GM19025 (cell line): ENCODE data around the gene CRLF1.
"Not testable (repeated sequence)": the region's sequence is repeated elsewhere in the genome, so short reads cannot be mapped to it uniquely, and the experiment has no call there.

ENCODE experiments used
- ATAC-seq: cut with Tn5 transposase; IDR thresholded peaks from one replicate; pipeline ENCODE4 v1.9.1; 2021; ENCODE audit warnings: mild to moderate bottlenecking, low read depth, moderate library complexity; ENCODE audit not compliant: unreplicated experiment

Gene CRLF1

DNA sequence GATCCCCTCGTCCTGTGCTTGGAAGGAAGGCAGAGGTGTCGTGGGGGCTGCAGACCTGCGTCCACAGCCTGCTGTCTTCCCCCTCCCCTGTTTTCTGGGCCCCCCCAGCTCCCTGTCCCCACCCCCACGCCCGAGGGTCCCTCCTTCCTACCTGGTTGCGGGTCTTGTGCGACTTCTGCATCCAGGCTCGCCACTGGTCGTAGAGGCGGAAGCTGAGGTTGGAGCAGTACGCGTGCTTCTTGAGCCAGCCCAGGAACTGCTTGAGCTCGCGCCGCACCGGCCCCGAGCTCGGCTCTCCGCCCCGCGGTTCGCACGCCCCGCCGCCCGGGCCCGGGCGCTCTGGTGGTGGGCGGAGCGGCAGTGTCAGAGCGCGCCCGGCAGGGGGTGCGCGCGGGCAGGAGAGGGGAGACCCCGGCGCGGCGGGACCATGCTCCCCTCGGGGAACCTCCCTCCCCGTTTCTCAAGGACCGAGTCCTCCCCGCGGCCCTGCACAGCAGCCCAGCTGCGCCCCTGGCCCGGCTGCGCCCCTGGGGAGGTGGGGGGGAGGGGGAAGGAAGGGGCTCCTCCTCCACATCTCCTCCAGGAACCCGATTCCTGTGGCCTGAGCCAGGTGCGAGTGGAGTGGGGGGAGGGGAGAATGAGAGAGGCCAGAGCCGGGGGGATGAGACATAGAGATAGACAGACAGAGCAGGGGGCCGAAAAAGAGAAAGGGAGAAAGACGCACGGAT, 12.3 kb downstream of the CRLF1 start:
- ATAC-seq: no peak

- ATAC-seq: no peak
Measured at GRCh38 chr19:18593367-18594095, 13.1 kb downstream of the CRLF1 start.

GRCh38 chr19:18592732-18593131, 13.9 kb downstream of the CRLF1 start:
- ATAC-seq: not testable (repeated sequence)

- ATAC-seq: no peak
Measured at GRCh38 chr19:18591735-18592385, 14.7 kb downstream of the CRLF1 start.

- ATAC-seq: no peak
Measured at GRCh38 chr19:18590273-18591272, 16.0 kb downstream of the CRLF1 start.

DNA sequence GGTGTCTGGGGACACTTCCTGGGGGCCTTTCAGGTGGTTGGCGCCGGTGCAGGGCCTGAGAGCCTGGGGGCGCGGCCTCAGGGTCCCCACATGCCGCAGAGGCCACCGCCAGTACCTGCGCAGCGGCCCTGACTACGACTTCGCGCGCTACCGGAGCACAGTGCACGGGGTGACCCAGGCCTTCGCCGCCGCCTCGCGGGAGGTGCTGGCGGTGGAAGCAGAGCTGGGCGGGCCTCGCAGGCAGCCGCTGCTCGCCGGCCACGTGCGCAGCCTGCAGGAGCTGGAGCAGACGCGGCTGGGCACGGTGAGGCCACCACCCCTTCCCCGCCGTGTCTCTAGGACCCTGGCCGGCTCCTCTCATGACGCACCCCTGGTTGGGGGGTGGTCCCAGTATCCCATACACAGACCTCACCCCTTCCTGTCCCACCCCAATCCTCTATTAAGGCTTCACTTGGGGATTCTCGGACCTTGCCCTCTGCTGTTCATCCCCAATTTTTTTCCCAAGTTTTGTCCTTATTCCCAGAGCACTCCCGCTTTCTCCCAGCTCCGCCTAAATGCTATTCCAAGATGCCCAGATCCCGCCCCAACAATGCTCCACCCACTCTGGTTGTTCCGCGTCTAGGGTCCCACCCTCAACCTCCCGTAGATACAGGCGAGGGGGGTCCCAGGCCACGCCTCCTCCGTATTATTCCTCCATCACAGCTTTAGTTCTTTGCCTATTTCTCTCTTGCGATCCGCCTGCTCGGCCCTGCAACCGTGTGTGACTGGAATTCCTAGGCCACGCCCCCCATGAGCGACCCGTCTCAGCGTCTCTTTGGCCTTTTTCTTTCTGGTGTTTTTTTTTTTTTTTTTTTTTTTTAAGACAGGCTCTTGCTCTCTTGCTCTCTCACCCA, 17.0 kb downstream of the CRLF1 start:
- peak; percentile 8 for ATAC-seq

DNA sequence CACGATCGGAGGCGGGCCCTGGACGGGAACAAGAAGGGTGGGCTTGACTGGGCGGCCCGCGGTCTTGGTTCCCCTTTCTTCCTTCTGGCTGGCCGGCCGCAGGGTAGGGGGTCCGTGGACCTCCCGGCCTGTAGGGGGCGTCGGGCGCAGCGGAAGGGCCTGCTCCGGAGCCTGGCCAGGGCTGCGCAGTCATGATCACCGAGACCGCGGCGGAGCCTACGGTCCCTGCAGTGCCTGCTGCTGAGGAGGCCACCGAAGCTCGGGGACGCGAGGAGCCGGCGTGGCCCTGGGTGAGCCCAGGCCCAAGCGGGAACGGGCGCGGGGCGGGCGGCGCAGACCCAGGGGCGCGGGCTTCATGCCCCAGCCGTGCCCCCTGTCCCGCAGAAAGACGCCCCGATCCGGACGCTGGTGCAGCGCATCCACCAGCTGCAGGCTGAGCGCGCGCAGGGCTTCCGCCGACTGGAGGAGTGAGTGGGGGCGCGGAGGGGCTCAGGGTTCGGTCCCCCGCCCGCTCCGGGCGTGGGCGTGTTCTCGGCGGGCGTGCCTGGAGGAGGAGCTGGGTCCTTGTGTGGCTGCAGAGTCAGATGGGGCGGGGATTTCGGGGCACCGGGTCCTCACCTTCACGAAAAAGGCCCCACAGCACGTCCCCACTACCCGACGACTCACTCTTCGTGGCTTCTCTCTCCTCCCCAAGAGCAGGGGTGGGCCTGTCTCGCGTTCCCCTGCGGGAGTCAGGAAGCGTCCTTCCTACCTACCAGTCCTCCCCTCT, 17.8 kb downstream of the CRLF1 start, which contains the start of gene REX1BD:
TSS of gene REX1BD (plus strand) at position 188 of the 769 bp plus-strand sequence. CDS start at position 192, 4 bp downstream.
- ATAC-seq: peak; percentile 82

DNA sequence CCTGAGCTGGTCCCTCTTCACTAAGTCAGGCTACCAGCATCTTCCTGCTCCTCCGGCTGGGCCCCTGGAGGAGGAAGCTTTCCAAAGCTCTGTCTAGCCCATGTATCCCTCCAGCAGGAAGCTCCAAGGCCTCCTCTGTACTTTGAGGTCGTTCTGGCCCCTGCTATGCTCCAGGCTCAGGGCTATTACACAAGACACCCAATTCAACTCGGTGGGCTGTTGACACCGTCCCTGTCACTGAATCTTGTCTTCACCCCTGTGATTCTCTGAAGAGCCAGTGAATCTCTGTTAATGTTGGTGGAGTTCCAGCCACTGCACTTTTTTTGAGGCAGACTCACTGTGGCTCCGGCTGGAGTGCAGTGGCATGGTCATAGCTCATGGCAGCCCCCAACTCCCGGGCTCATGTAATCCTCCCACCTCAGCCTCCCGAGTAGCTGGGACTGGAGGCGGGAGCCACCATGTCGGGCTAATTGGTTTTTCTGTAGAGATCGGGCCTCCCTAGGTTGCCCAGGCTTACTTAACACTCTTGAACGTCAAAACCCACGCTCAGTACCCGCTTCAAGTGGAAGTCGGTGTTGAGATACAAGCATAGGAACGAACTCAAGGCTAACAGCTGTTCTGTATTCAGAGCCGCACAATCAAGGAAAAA, 18.5 kb downstream of the CRLF1 start:
- no peak for ATAC-seq

- no peak for ATAC-seq
Measured at GRCh38 chr19:18587561-18587960, 19.0 kb downstream of the CRLF1 start.

- ATAC-seq: no peak
Measured at GRCh38 chr19:18586306-18586705, 20.3 kb downstream of the CRLF1 start.

DNA sequence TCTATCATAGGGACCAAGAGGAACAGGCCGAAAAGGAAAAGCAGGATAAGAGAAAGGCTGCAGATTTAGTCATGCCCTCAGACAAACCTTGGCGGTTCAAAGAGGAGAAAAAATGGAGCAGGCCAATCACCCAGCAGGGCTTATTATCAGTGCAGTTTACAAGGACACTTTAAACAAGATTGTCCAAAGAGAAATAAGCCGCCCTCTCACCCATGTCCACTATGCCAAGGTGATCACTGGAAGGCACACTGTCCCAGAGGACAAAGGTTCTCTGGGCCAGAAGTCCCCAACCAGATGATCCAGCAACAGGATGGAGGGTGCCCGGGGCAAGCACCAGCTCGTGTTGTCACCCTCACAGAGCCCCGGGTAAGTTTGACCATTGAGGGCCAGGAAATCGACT, 26.3 kb downstream of the CRLF1 start:
- no peak for ATAC-seq

- ATAC-seq: no peak
Measured at GRCh38 chr19:18577365-18577914, 29.2 kb downstream of the CRLF1 start.

DNA sequence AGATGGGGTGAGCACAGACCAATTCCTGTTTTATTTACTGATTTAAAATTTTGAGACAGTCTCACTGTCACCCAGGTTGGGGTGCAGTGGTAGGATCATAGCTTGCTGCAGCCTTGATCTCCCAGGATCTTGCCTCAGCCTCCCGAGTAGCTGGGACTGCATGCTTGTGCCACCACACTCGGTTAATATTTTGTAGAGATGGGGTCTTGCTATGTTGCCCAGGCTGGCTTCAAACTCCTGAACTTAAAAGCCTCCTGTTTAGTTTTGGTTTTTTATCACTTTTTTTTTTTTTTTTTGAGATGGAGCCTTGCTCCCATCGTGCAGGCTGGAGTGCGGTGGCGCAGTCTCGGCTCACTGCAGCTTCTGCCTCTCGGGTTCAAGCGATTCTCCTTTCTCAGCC, 30.2 kb downstream of the CRLF1 start:
- no peak for ATAC-seq

DNA sequence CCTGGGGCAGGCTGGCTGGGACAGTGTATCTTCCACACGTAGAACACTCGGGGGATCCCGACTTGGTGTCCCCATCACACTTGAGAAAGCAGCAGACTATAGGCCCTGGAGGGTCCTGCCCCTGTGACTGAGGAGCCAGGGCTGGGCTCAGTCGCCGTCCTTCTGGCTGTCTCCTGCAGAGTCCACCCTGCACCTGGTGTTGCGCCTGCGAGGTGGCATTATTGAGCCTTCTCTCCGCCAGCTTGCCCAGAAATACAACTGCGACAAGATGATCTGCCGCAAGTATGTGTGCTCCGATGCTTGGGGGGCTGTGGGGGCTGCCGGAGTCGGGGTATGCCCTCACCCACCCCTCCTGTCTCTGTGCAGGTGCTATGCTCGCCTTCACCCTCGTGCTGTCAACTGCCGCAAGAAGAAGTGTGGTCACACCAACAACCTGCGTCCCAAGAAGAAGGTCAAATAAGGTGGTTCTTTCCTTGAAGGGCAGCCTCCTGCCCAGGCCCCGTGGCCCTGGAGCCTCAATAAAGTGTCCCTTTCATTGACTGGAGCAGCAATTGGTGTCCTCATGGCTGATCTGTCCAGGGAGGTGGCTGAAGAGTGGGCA, 31.8 kb downstream of the CRLF1 start:
- ATAC-seq: no peak

DNA sequence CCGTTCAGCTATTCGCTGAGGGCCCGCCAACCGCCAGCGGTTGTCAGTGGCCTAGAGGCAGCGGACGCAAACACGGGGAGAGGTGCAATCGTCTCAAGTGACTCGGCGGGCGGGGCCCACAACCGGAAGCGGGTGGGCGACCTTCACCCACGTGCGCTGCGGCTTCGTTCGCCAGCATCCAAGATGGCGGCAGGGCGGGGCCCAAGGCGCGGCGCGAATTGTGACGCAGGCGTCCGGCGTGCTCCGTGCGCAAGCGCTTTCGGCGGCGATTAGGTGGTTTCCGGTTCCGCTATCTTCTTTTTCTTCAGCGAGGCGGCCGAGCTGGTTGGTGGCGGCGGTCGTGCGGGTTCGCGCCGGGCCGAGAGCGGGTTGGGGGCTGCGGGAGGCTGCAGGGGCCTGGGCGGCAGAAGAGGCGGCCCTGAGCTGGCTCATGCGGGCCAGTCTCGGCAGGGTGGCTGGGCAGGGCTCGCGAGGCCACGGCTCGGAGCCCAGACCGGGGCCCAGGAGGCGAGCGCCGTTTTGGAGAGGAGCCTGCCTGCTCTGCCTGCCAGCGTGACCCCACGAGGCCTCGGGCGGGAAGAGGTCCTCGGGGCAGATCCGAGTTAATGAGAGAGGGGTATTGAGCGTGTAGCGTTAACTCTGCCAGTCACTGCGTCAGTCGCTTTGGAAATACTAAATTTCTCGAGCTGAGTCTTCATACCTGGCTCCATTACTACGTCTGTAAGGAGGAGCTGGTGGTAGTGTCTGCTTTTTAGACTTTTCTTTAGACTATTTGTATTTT, 34.8 kb downstream of the CRLF1 start, which contains the start of gene UBA52:
TSS of gene UBA52 (plus strand) at position 294 of the 781 bp plus-strand sequence. CDS start 1,444 bp downstream, outside the sequence.
- peak; percentile 90 for ATAC-seq

DNA sequence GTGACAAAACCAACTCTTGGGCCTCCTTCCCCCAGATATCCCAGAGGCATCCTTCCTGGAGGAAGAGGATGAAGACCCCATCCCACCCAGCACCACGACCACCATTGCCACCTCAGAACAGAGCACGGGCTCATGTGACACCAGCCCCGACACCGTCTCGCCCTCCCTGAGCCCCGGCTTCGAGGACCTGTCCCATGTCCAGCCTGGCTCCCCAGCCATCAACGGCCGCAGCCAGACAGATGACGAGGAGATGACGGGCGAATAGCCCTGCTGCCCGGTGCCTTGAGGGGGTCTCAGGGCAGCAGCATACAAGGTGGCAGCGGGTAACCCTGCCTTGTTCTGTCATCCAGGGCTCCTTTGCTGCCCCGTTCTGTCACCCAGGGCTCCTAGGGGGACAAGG, 38.2 kb downstream of the CRLF1 start:
- no peak for ATAC-seq
